ENCODE results near the gene RAP2A.

Gene RAP2A

GRCh38 chr13:97445522-97446187 is 11.7 kb downstream of the RAP2A start:
- peaks cover 17% of the 10 kb centered on the region for H3K79me2 ChIP-seq (ENCODE audit: insufficient read depth, low read length)
- no peak overlapping the region for H3K4me2 ChIP-seq (ENCODE audit: low read depth, low read length, poor library complexity, severe bottlenecking)

GRCh38 chr13:97446448-97446847 is 12.5 kb downstream of the RAP2A start:
- TF ChIP-seq EZH2phosphoT487 (IDR thresholded peaks at IDR 0.05; ENCODE audit: borderline replicate concordance) (no peak), CTCF (conservative IDR thresholded peaks at IDR 0.05; ENCODE audit: low read length) (no peak)
- Histone ChIP-seq H3K9ac (ENCODE audit: low read depth, low read length, poor library complexity, severe bottlenecking) (no peak overlapping the region), H3K4me3 (ENCODE audit: low read length, poor library complexity, severe bottlenecking) (no peak overlapping the region), H3F3A (ENCODE audit: low read depth) (no peaks in the 10 kb centered on the region), H3K4me2 (ENCODE audit: low read depth, low read length, poor library complexity, severe bottlenecking) (no peak overlapping the region), H3K9me3 (ENCODE audit: insufficient read depth, low read depth, low read length) (no peaks in the 10 kb centered on the region), H3K27me3 (ENCODE audit: insufficient read depth, low read length, poor library complexity, severe bottlenecking) (no peaks in the 10 kb centered on the region), H3K4me1 (ENCODE audit: insufficient read depth, low read length, poor library complexity, severe bottlenecking) (peaks cover 8% of the 10 kb centered on the region), H3K9me2 (replicated peaks; ENCODE audit: low read depth, low read length) (no peaks in the 10 kb centered on the region), H4K20me1 (ENCODE audit: insufficient read depth, low read length, poor library complexity, severe bottlenecking) (no peaks in the 10 kb centered on the region), H3K79me2 (ENCODE audit: insufficient read depth, low read length) (peaks cover 11% of the 10 kb centered on the region), H3K36me3 (ENCODE audit: insufficient read depth, low read length) (no peaks in the 10 kb centered on the region), H2AFZ (ENCODE audit: low read length) (no peak overlapping the region)

More at GRCh38 chr13:97445522-97446187, 11.7 kb downstream of the RAP2A start:
- Histone ChIP-seq H2AFZ (ENCODE audit: low read length) (no peak overlapping the region), H3K4me1 (ENCODE audit: insufficient read depth, low read length, poor library complexity, severe bottlenecking) (peaks cover 11% of the 10 kb centered on the region), H3K9ac (ENCODE audit: low read depth, low read length, poor library complexity, severe bottlenecking) (no peak overlapping the region), H3K4me3 (ENCODE audit: low read length, poor library complexity, severe bottlenecking) (no peak overlapping the region), H3K9me2 (replicated peaks; ENCODE audit: low read depth, low read length) (no peaks in the 10 kb centered on the region), H3K9me3 (ENCODE audit: insufficient read depth, low read depth, low read length) (no peaks in the 10 kb centered on the region), H3F3A (ENCODE audit: low read depth) (no peaks in the 10 kb centered on the region), H3K36me3 (ENCODE audit: insufficient read depth, low read length) (no peaks in the 10 kb centered on the region), H3K27me3 (ENCODE audit: insufficient read depth, low read length, poor library complexity, severe bottlenecking) (no peaks in the 10 kb centered on the region), H4K20me1 (ENCODE audit: insufficient read depth, low read length, poor library complexity, severe bottlenecking) (no peaks in the 10 kb centered on the region)
- TF ChIP-seq EZH2phosphoT487 (IDR thresholded peaks at IDR 0.05; ENCODE audit: borderline replicate concordance) (no peak), CTCF (conservative IDR thresholded peaks at IDR 0.05; ENCODE audit: low read length) (no peak)

GRCh38 chr13:97448503-97449251 is 14.7 kb downstream of the RAP2A start:
- Histone ChIP-seq H3K4me2 (ENCODE audit: low read depth, low read length, poor library complexity, severe bottlenecking) (no peak overlapping the region), H3K79me2 (ENCODE audit: insufficient read depth, low read length) (no peaks in the 10 kb centered on the region; the same call in 1 of the 2 replicates), H3K4me1 (ENCODE audit: insufficient read depth, low read length, poor library complexity, severe bottlenecking) (peaks cover 5% of the 10 kb centered on the region), H4K20me1 (ENCODE audit: insufficient read depth, low read length, poor library complexity, severe bottlenecking) (no peaks in the 10 kb centered on the region), H3K9me3 (ENCODE audit: insufficient read depth, low read depth, low read length) (no peaks in the 10 kb centered on the region), H3K36me3 (ENCODE audit: insufficient read depth, low read length) (no peaks in the 10 kb centered on the region), H2AFZ (ENCODE audit: low read length) (no peak overlapping the region), H3K9me2 (replicated peaks; ENCODE audit: low read depth, low read length) (no peaks in the 10 kb centered on the region), H3K9ac (ENCODE audit: low read depth, low read length, poor library complexity, severe bottlenecking) (no peak overlapping the region), H3F3A (ENCODE audit: low read depth) (no peaks in the 10 kb centered on the region), H3K27me3 (ENCODE audit: insufficient read depth, low read length, poor library complexity, severe bottlenecking) (no peaks in the 10 kb centered on the region), H3K4me3 (ENCODE audit: low read length, poor library complexity, severe bottlenecking) (no peak overlapping the region)
- TF ChIP-seq CTCF (conservative IDR thresholded peaks at IDR 0.05; ENCODE audit: low read length) (no peak), EZH2phosphoT487 (IDR thresholded peaks at IDR 0.05; ENCODE audit: borderline replicate concordance) (no peak)
